ENCODE data around the gene RC3H1. TPM values are rescaled to one million over a fixed set of nuclear protein-coding genes. Genes with fewer than 3 reads are reported as not detected.
"Not testable (repeated sequence)": the region's sequence is repeated elsewhere in the genome, so short reads cannot be mapped to it uniquely, and the experiment has no call there.

Gene RC3H1
- total RNA-seq, 4 donors from 2014 or later = 27.6 to 41.6 (median 40.2) TPM

DNA sequence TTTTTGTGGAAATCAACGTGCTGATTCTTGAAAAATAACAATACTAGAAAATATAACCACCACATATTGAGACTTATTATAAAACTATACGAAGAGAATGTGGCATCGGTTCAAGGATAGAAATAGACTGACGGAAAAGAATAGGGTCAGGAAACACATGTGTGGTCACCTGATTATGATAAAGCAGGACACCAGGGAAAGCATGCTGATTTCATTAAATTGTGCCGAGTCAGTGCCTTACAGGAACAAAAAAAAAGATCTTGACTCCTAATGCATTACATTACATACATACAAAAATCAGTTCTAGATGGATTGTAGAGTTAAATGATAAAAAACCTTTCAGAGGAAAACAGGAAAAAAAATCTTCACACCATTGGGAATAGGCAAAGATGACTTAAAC, 61.5 kb downstream of the RC3H1 start:
- ATAC-seq (ENCODE audit: low FRiP score) (no peak), DNase-seq (ENCODE audit: low spot score) (no peak)
- TF ChIP-seq, protein P1, sequence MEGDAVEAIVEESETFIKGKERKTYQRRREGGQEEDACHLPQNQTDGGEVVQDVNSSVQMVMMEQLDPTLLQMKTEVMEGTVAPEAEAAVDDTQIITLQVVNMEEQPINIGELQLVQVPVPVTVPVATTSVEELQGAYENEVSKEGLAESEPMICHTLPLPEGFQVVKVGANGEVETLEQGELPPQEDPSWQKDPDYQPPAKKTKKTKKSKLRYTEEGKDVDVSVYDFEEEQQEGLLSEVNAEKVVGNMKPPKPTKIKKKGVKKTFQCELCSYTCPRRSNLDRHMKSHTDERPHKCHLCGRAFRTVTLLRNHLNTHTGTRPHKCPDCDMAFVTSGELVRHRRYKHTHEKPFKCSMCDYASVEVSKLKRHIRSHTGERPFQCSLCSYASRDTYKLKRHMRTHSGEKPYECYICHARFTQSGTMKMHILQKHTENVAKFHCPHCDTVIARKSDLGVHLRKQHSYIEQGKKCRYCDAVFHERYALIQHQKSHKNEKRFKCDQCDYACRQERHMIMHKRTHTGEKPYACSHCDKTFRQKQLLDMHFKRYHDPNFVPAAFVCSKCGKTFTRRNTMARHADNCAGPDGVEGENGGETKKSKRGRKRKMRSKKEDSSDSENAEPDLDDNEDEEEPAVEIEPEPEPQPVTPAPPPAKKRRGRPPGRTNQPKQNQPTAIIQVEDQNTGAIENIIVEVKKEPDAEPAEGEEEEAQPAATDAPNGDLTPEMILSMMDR (IDR thresholded peaks at IDR 0.05) = no peak

DNA sequence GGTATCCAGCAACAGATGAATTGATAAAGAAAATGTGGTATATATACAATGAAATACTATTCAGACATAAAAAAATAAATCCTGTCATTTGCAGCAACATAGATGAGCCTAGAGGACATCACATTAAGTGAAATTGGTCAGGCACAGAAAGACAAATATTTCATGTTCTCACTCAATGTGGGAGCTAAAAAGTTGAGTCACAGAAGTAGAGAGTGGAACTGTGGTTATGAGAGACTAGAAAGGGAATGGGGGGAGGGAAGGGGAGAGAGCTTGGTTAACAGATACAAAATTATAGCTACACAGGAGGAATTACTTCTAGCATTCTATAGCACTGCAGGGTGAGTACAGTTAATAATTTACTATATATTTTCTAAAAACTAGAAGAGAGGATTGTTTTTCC, 68.0 kb downstream of the RC3H1 start:
- ATAC-seq (ENCODE audit: low FRiP score) (no peak), DNase-seq (ENCODE audit: low spot score) (no peak)
- TF ChIP-seq, protein P1 (IDR thresholded peaks at IDR 0.05) = no peak

DNA sequence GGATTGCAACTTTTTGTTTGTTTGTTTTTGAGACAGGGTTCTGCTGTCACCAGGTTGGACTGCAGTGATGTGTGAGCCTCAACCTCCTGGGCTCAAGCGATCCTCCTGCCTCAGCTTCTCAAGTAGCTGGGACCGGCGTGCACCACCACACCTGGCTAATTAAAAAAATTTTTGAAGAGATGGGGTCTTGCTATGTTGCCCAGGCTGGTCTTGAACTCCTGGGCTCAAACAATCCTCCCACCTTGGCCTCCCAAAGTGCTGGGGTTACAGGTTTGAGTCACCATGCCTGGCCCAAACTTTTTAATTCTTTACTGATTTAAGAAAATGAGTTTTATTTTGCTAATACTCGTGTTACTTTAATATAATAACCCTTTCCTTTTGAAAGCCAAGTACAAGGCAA, 73.6 kb downstream of the RC3H1 start:
- ATAC-seq (ENCODE audit: low FRiP score) (no peak), DNase-seq (ENCODE audit: low spot score) (no peak)
- TF ChIP-seq, protein P1 (IDR thresholded peaks at IDR 0.05) = no peak

DNA sequence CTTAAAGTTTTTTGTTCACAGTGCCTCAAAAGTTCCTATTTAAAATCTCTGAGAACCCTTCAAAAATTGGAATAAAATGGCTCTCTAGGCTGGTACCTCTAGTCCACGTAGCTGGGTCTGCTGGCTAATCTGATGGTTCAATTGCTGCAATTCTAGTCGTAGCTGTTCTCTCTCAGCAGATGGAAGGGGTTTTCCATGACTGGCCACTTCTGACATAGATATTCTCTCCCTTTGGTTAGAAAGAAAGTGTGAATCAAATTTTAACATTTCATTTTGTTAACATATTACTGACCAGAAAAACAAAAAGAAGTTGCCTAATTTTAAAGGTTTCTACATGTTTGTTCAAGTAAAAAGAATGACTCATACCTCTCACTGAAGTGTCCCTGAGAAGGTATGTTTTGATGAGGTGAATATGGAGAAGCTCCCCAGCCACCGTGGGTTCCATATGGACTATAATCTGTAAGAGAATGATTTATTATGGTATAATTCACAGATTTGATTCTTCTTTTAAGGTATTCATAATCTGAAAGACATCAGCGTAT, 75.7 kb downstream of the RC3H1 start:
- DNase-seq (ENCODE audit: low spot score) (no peak), ATAC-seq (ENCODE audit: low FRiP score) (no peak)
- TF ChIP-seq, protein P1 (IDR thresholded peaks at IDR 0.05) = no peak

DNA sequence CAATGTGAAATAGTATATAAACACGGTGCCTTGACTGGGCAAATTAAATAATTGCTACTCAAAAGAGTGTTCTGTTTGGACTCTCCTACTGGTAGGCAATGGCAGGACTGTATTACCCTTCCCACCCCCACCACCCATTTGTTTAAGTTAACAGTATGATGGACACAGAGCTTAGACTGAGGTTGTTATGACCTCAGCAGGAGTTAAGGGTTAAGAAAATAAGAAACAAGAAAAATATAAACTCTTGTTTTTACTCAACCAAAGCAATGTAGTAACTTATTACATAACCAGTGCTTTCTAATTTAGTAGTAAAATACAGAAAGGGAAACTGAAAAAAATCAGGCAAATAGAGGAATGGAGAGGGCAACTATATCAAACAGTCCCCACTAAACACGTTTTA, 85.1 kb downstream of the RC3H1 start:
- no peak for DNase-seq (ENCODE audit: low spot score)

DNA sequence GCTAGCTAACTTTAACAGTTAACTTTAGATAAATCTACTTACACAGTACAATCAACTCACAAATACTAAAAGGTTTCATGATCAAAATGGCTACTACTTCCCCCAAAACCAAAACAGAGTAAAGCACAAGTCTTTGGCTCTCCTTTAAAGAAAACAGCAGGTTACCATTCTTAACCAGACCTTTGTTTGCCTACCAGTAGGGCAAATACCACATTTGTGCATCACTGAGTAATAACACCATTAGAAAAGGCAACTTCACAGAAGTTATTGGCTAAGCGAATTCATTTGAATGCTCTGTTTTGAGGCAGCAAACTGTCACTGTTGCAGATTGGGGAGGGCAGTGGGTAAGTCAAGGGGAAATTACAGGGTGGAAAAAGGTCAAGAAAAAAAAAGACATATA, 87.7 kb downstream of the RC3H1 start:
- DNase-seq (ENCODE audit: low spot score) (no peak), ATAC-seq (ENCODE audit: low FRiP score) (no peak)
- TF ChIP-seq, protein P1 (IDR thresholded peaks at IDR 0.05) = no peak

More for the DNA sequence above, 85.1 kb downstream of the RC3H1 start:
- no peak for ATAC-seq (ENCODE audit: low FRiP score)
- TF ChIP-seq, protein P1 (IDR thresholded peaks at IDR 0.05) = no peak

DNA sequence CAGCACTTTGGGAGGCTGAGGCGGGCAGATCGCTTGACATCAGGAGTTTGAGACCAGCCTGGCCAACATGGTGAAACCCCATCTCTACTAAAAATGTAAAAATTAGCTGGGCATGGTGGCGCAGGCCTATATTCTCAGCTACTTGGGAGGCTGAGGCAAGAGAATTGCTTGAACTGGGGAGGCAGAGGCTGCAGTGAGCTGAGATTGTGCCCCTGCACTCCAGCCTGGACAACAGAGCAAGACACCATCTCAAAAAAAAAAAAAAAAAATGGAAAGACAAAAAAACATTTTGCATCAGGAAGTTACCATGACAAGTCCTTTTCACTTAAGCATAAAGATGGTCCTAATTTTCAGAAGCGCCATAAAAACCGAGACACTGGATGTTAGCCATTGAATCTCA, 91.6 kb downstream of the RC3H1 start:
- not testable (repeated sequence) for DNase-seq (ENCODE audit: low spot score); ATAC-seq (ENCODE audit: low FRiP score)

All from omental fat pad (tissue), 4 donors.